OCI-LY3 (cell line): ENCODE data around the gene KIAA1328.
"Not testable (repeated sequence)": the region's sequence is repeated elsewhere in the genome, so short reads cannot be mapped to it uniquely, and the experiment has no call there.

Source experiments
- H2AFZ ChIP-seq: fragments of 200-600, 300-600 bp; shearing (Covaris generic); 2 replicates; pipeline ENCODE4 v1.6.0; 2014; ENCODE audit warnings: antibody characterized with exemption, low read depth, low read length
- H3K27ac ChIP-seq: fragments of 200-600, 300-600 bp; sonication (generic); 2 replicates; pipeline ENCODE4 v1.5.1; 2014; ENCODE audit warnings: mild to moderate bottlenecking, low read length, moderate library complexity, mixed read lengths
- H3K27me3 ChIP-seq: fragments of 200-600, 300-600 bp; sonication (generic); 2 replicates; pipeline ENCODE4 v1.6.1; 2014; ENCODE audit warnings: low read depth, low read length, mixed read lengths
- H3K36me3 ChIP-seq: fragments of 200-600, 300-600 bp; sonication (generic); replicated peaks from 2 replicates; pipeline ENCODE3; 2014; ENCODE audit warnings: low read depth, low read length, mixed read lengths
- H3K4me1 ChIP-seq: fragments of 300-600, 200-600 bp; sonication (generic); 2 replicates; pipeline ENCODE4 v1.6.1; 2014; ENCODE audit warnings: low read length, mixed read lengths
- H3K4me2 ChIP-seq: fragments of 200-600, 300-600 bp; sonication (generic); 2 replicates; pipeline ENCODE4 v1.6.1; 2014; ENCODE audit warnings: low read length, mixed read lengths
- H3K4me3 ChIP-seq: fragments of 300-600, 200-600 bp; sonication (generic); 2 replicates; pipeline ENCODE4 v1.5.1; 2014; ENCODE audit warnings: antibody characterized with exemption, mild to moderate bottlenecking, low read length, moderate library complexity
- H3K79me2 ChIP-seq: fragments of 300-600, 200-600 bp; shearing (Covaris generic); 2 replicates; pipeline ENCODE4 v1.6.1; 2014; ENCODE audit warnings: mild to moderate bottlenecking, low read length, mixed read lengths
- H3K9ac ChIP-seq: fragments of 300-600, 200-600 bp; shearing (Covaris generic); 2 replicates; pipeline ENCODE4 v1.6.0; 2014; ENCODE audit warnings: mild to moderate bottlenecking, low read length, moderate library complexity
- H3K9me3 ChIP-seq: fragments of 200-600, 300-600 bp; shearing (Covaris generic); 2 replicates; pipeline ENCODE4 v1.6.1; 2014; ENCODE audit warnings: low read length, mixed read lengths; ENCODE audit not compliant: insufficient read depth
- H4K20me1 ChIP-seq: fragments of 200-600, 300-600 bp; sonication (generic); 2 replicates; pipeline ENCODE4 v1.6.1; 2016; ENCODE audit warnings: low read length, mixed read lengths; ENCODE audit not compliant: insufficient read depth
- CTCF ChIP-seq: fragments of 200-600, 300-600 bp; sonication (generic); IDR thresholded peaks from 2 replicates; pipeline ENCODE4 v1.5.1; 2014; ENCODE audit warnings: antibody characterized with exemption, low read length, low read depth
- EZH2phosphoT487 ChIP-seq: fragments of 200-600 bp; shearing (Covaris generic); IDR thresholded peaks from 2 replicates; pipeline ENCODE4 v1.6.1; 2018; ENCODE audit warnings: antibody characterized with exemption, mixed run types, low read depth

Gene KIAA1328

GRCh38 chr18:37162551-37162950 is 333.6 kb downstream of the KIAA1328 start:
- no peak overlapping the region for H3K4me2 ChIP-seq
- no peak overlapping the region for H3K9ac ChIP-seq
- no peak for TF ChIP-seq EZH2phosphoT487
- no peak for TF ChIP-seq CTCF
- no peaks in the 10 kb centered on the region for H3K9me3 ChIP-seq
- no peaks in the 10 kb centered on the region for H3K27me3 ChIP-seq
- H3K79me2 ChIP-seq = no peaks in the 10 kb centered on the region
- H2AFZ ChIP-seq = no peak overlapping the region
- H3K4me3 ChIP-seq = no peak overlapping the region
- H3K36me3 ChIP-seq = no peaks in the 10 kb centered on the region
- H4K20me1 ChIP-seq = no peaks in the 10 kb centered on the region
- H3K27ac ChIP-seq = no peak overlapping the region
- no peaks in the 10 kb centered on the region for H3K4me1 ChIP-seq

- Histone ChIP-seq H3K4me3 (no peak overlapping the region), H3K27me3 (no peaks in the 10 kb centered on the region), H3K36me3 (no peaks in the 10 kb centered on the region), H3K9me3 (no peaks in the 10 kb centered on the region), H3K27ac (no peak overlapping the region), H3K4me1 (no peaks in the 10 kb centered on the region), H3K79me2 (no peaks in the 10 kb centered on the region), H4K20me1 (no peaks in the 10 kb centered on the region), H3K4me2 (no peak overlapping the region), H2AFZ (no peak overlapping the region), H3K9ac (no peak overlapping the region)
- TF ChIP-seq EZH2phosphoT487 (no peak), CTCF (no peak)
These were observed 334.2 kb downstream of the KIAA1328 start for GRCh38 chr18:37163119-37163518.

GRCh38 chr18:37166491-37166890 is 337.6 kb downstream of the KIAA1328 start:
- no peaks in the 10 kb centered on the region for H3K36me3 ChIP-seq
- H3K27ac ChIP-seq = no peak overlapping the region
- no peak overlapping the region for H3K4me2 ChIP-seq
- H3K9me3 ChIP-seq = no peaks in the 10 kb centered on the region
- no peaks in the 10 kb centered on the region for H3K79me2 ChIP-seq
- H3K4me1 ChIP-seq = no peaks in the 10 kb centered on the region
- no peaks in the 10 kb centered on the region for H3K27me3 ChIP-seq
- H3K4me3 ChIP-seq = no peak overlapping the region
- H4K20me1 ChIP-seq = no peaks in the 10 kb centered on the region
- no peak for TF ChIP-seq CTCF
- no peak for TF ChIP-seq EZH2phosphoT487
- no peak overlapping the region for H2AFZ ChIP-seq
- no peak overlapping the region for H3K9ac ChIP-seq

GRCh38 chr18:37166966-37167365 is 338.0 kb downstream of the KIAA1328 start:
- not testable (repeated sequence) for H3K36me3 ChIP-seq, H3K4me2 ChIP-seq, H3K9me3 ChIP-seq, H3K9ac ChIP-seq, H3K27me3 ChIP-seq, H3K4me3 ChIP-seq, H3K27ac ChIP-seq, H4K20me1 ChIP-seq, H3K4me1 ChIP-seq, H3K79me2 ChIP-seq, H2AFZ ChIP-seq

- Histone ChIP-seq H3K9me3 (no peaks in the 10 kb centered on the region), H3K4me3 (no peak overlapping the region), H3K79me2 (no peaks in the 10 kb centered on the region), H2AFZ (no peak overlapping the region), H3K9ac (no peak overlapping the region), H3K4me2 (no peak overlapping the region), H3K27me3 (no peaks in the 10 kb centered on the region), H3K36me3 (no peaks in the 10 kb centered on the region), H3K27ac (no peak overlapping the region), H3K4me1 (no peaks in the 10 kb centered on the region), H4K20me1 (no peaks in the 10 kb centered on the region)
- TF ChIP-seq EZH2phosphoT487 (no peak), CTCF (no peak)
These were observed 342.1 kb downstream of the KIAA1328 start for GRCh38 chr18:37170984-37171383.
